NB4 (cell line): Measurements from ENCODE around the gene CUL9.
A peak's percentile ranks its signal among the peaks of the same experiment; 100 is the strongest.

Experiments used
- DNase-seq: peaks from one replicate; pipeline ENCODE4 v3.0.0; 2010; ENCODE audit warnings: low read depth
- H3K4me3 ChIP-seq: one replicate; pipeline ENCODE4 v1.5.1; 2011; ENCODE audit warnings: mild to moderate bottlenecking, low read depth, low read length, moderate library complexity
- MYC ChIP-seq: IDR thresholded peaks from 2 replicates; pipeline ENCODE4 v1.6.1; 2011; ENCODE audit warnings: low read depth, low read length
- POLR2A ChIP-seq: IDR thresholded peaks from 2 replicates; pipeline ENCODE4 v1.6.1; 2011; ENCODE audit warnings: mild to moderate bottlenecking; ENCODE audit not compliant: insufficient read length; ENCODE audit errors: extremely low read depth
- TF ChIP-seq, protein P1 (sequence below): IDR thresholded peaks from 2 replicates; pipeline ENCODE4 v1.6.1; 2011; ENCODE audit warnings: low read depth, low read length
- TF ChIP-seq, protein P2 (sequence below): IDR thresholded peaks from one replicate; pipeline ENCODE4 v1.5.1; 2012; ENCODE audit warnings: low read depth, low read length

Gene CUL9

DNA sequence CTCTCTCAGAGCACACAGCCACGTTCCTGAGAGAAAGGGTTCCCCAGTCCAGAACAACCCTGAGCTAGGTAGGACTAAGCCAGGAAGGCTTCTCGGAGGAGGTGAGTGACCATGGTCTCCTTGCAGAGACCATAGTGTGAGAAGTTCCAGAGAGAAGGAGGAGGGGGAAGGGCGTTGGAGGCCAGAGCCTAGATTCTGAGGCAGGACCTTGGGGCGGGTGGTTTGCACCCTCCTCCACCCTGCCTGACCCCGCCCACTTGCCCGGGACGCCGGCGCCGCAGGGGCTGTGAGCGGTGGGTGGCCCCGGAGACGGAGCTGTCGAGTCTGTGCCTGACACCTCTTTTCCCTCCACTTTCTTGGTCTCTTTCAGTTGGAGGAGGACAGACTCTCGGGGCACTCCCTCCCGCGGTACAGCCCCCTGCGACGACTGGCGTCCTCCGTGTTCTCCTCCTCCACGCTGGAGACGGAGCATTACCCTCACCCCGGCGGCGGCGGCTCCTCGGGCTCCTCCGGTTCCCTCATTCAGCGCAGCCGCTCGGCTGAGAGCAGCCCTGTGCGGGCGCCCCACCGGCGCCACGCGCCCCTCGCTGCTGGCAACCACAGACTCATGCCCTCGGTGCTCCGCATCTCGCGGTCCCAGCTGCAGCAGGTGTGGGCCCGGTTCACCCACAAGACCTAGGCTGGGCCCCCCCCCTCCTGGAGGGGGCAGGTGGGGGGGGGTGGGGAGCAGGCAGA lies 87.4 kb downstream of the CUL9 start:
- peak; percentile 52 for DNase-seq
- TF ChIP-seq, protein P1, sequence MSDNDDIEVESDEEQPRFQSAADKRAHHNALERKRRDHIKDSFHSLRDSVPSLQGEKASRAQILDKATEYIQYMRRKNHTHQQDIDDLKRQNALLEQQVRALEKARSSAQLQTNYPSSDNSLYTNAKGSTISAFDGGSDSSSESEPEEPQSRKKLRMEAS = no peak
- TF ChIP-seq POLR2A = no peak
- TF ChIP-seq MYC = no peak
- TF ChIP-seq, protein P2, sequence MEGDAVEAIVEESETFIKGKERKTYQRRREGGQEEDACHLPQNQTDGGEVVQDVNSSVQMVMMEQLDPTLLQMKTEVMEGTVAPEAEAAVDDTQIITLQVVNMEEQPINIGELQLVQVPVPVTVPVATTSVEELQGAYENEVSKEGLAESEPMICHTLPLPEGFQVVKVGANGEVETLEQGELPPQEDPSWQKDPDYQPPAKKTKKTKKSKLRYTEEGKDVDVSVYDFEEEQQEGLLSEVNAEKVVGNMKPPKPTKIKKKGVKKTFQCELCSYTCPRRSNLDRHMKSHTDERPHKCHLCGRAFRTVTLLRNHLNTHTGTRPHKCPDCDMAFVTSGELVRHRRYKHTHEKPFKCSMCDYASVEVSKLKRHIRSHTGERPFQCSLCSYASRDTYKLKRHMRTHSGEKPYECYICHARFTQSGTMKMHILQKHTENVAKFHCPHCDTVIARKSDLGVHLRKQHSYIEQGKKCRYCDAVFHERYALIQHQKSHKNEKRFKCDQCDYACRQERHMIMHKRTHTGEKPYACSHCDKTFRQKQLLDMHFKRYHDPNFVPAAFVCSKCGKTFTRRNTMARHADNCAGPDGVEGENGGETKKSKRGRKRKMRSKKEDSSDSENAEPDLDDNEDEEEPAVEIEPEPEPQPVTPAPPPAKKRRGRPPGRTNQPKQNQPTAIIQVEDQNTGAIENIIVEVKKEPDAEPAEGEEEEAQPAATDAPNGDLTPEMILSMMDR = no peak
- H3K4me3 ChIP-seq = peak overlapping the region; percentile 19

DNA sequence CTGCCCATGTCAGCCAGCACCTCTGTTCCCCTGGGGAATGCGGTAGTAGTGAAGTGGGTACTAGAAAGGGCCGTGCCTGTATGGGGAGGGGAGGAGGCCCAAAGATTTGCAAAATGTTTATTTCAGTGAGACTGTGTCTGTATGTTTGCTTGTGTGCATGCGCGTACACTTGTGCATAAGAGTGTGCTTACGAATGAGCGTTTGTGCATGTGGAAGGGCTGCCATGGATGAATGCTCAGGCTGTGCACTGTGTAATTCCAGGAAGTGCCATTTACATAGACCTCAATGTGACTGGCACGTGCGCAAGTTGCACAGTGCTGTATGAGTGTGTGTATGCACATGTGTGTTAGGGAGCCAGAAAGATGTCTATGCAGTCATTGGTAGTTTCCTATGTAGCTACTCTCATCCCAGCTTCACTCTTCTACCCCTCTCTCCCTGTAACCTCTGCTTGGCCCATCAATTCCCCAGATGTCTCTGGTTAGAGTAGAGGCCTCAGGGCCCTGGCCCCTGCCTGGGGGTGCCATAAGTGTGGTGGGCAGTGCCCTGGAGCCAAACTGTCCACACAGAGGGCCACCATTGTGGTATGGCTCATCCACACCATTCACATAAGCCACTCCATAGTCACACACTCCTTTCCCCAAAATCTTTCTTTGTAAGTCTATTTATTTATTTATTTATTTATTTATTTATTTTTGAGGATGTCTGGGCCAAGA lies 89.3 kb downstream of the CUL9 start:
- H3K4me3 ChIP-seq = no peak overlapping the region
- DNase-seq = no peak
- TF ChIP-seq MYC = no peak
- TF ChIP-seq, protein P2 = no peak
- TF ChIP-seq, protein P1 = no peak

DNA sequence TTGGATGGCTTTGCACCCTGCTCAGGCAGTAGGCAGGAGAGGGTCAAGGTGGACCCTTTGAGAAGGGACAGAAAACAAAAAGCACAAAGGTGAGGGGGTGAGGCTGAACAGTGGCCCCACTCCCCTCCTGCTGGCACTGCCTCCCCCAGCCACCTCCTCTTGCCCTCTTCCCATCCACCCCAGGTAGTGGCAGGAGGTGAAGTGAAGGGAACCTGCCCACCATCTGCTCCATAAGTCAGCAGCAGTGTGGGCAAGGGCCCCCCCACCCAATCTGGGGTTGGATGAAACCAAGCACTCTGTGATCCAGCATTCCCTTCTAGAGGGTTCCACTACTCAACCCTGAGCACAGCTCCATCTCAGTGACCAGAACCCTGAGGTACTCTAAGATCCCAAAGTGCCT lies 89.9 kb downstream of the CUL9 start:
- H3K4me3 ChIP-seq = no peak overlapping the region
- DNase-seq = no peak
- no peak for TF ChIP-seq POLR2A
- TF ChIP-seq, protein P2 = no peak
- TF ChIP-seq MYC = no peak
- TF ChIP-seq, protein P1 = no peak

DNA sequence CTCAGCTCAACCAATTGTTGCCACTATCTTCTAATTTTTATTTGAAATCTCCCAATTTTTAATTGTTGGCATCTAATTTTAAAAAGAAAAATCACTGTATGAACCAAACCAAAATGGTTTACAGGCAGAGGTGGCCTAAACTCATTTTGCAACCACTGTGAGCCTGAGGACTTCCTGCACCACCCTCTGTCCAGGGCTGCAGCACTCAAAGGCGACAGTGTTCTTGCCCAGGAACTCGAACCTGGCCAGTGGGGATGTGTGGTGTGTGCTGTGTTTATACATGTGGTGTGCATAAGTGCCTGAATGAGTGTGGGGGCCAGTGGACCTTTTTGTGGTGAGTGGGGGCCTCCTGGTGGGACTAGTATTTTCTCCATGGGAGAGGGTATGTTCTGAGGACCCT lies 91.7 kb downstream of the CUL9 start:
- TF ChIP-seq, protein P2 = no peak
- TF ChIP-seq, protein P1 = no peak
- TF ChIP-seq POLR2A = no peak
- TF ChIP-seq MYC = no peak
- DNase-seq = no peak
- H3K4me3 ChIP-seq = no peak overlapping the region
